Spleen (tissue), 11 donors: ENCODE data around the gene SLC25A13. TPM values are rescaled to one million over a fixed set of nuclear protein-coding genes. Genes with fewer than 3 reads are reported as not detected.

Experiments
- DNase-seq: peaks from one replicate; pipeline ENCODE4 v3.0.0-alpha.2; 2020
- H3K27ac ChIP-seq, 8 donors: fragments of 200-600 bp; sonication (generic) in 7 of 8; 1 replicate in 4 of 8; 2 replicates in 4 of 8; pipeline versions ENCODE4 v1.5.0 to v1.8.0; 2016 to 2021; ENCODE audit warnings: inconsistent platforms in 4 of 8, mild to moderate bottlenecking in 4 of 8, moderate library complexity in 1 of 8
- H3K27me3 ChIP-seq, 7 donors: fragments of 200-600 bp; sonication (generic) in 6 of 7; replicated peaks in 1 of 7; 1 replicate in 4 of 7; 2 replicates in 3 of 7; pipeline versions ENCODE4 v1.5.0 to v1.8.0; 2016 to 2021; ENCODE audit warnings: inconsistent platforms in 3 of 7, mild to moderate bottlenecking in 1 of 7
- H3K36me3 ChIP-seq, 6 donors: fragments of 200-600 bp; sonication (generic) in 5 of 6; 1 replicate in 4 of 6; 2 replicates in 2 of 6; pipeline versions ENCODE4 v1.5.0 to v1.8.0; 2016 to 2021; ENCODE audit warnings: inconsistent platforms in 2 of 6
- H3K4me1 ChIP-seq, 6 donors: fragments of 200-600 bp; sonication (generic) in 5 of 6; 1 replicate in 3 of 6; 2 replicates in 3 of 6; pipeline versions ENCODE4 v1.5.0 to v1.8.0; 2016 to 2021; ENCODE audit warnings: inconsistent platforms in 3 of 6
- H3K4me3 ChIP-seq, 8 donors: fragments of 200-600 bp; sonication (generic) in 7 of 8; 1 replicate in 4 of 8; 2 replicates in 4 of 8; pipeline versions ENCODE4 v1.5.0 to v1.8.0; 2016 to 2021; ENCODE audit warnings: inconsistent platforms in 4 of 8, mild to moderate bottlenecking in 4 of 8, moderate library complexity in 2 of 8
- H3K9me3 ChIP-seq, 8 donors: fragments of 200-600 bp; sonication (generic) in 7 of 8; 1 replicate in 4 of 8; 2 replicates in 4 of 8; pipeline versions ENCODE4 v1.5.0 to v1.8.0; 2016 to 2021; ENCODE audit warnings: inconsistent platforms in 4 of 8
- POLR2A ChIP-seq, 3 donors: fragments of 450-650 bp; IDR thresholded peaks; one replicate each; pipeline ENCODE4 v1.5.1; 2017; ENCODE audit warnings: antibody characterized with exemption in 3 of 3, mild to moderate bottlenecking in 1 of 3
- POLR2AphosphoS5 ChIP-seq, 3 donors: sonication (generic); formaldehyde crosslinking; IDR thresholded peaks; one replicate each; pipeline ENCODE4 v1.5.1; 2017; ENCODE audit warnings: antibody characterized with exemption in 3 of 3
- WGBS, 5 donors: extraction: QIAGEN DNeasy Blood & Tissue Kit in 3 of 5; methylation state at CpG; one replicate each; pipeline versions ENCODE4 v1.1.5 to v1.1.7; 2013 to 2018; 5-methylcytosine and 5-hydroxymethylcytosine counted together
- intact Hi-C: fragments of 100-400 bp; cut with DNase I; formaldehyde crosslinking; loops from one replicate; pipeline ENCODE4 v1.15.0; 2023; ENCODE audit warnings: low total_unique reads
- polyA plus RNA-seq, 3 donors: library from polyadenylated mRNA; stranded (reverse); fragments of 200-250 nt; gene quantifications; one replicate each; pipeline ENCODE4 v1.2.1, GENCODE V29; 2013
- total RNA-seq, 7 donors: library from RNA; depleted of rRNA in 3 of 7; stranded (reverse); fragments of >200 nt in 3 of 7; fragmentation: NEBNext Ultra II Directional in 4 of 7; extraction: Animal tissue kit (Norgen Biotek cat#: 25700) in 4 of 7; gene quantifications; one replicate each; pipeline versions ENCODE4 v1.1.0 to v1.2.1, GENCODE V29; 2016 to 2021
- TF ChIP-seq, protein P1 (sequence below), 11 experiments: fragments of 200-600 bp in 7 of 11; fragments of 450-650 bp in 4 of 11; sonication (generic) in 4 of 11; IDR thresholded peaks in 8 of 11; conservative IDR thresholded peaks in 3 of 11; 1 replicate in 7 of 11; 2 replicates in 4 of 11; pipeline versions ENCODE4 v1.4.0 to v1.8.0; 2016 to 2021; ENCODE audit warnings: antibody characterized with exemption in 11 of 11, inconsistent platforms in 4 of 11, mild to moderate bottlenecking in 1 of 11
- donor health status: healthy with polysubstance abuse.
- donor health status: DM: no; HTN: no; CAD: no; lungs with moderate emphysema.
- donor health status: DM: no; HTN: no; CAD: no.
- donor health status: Bipolar disorder and iron deficiency.
- donor health status: healthy.
- donor health status: DM: no; HTN: no; CAD: no.
- donor health status: DM: yes; HTN: yes; CAD: no.

SLC25A13 gene
- total and polyA plus RNA-seq, 10 donors, result 6.3 to 44.4 (median 25.9) TPM

GRCh38 chr7:96152706-96153105 lies 169.2 kb downstream of the SLC25A13 start:
- no peak for DNase-seq
- intact Hi-C loops, result no loop called here
- no peaks in the 10 kb centered on the region for H3K9me3 ChIP-seq
- no peak overlapping the region for H3K27ac ChIP-seq
- TF ChIP-seq, protein P1, sequence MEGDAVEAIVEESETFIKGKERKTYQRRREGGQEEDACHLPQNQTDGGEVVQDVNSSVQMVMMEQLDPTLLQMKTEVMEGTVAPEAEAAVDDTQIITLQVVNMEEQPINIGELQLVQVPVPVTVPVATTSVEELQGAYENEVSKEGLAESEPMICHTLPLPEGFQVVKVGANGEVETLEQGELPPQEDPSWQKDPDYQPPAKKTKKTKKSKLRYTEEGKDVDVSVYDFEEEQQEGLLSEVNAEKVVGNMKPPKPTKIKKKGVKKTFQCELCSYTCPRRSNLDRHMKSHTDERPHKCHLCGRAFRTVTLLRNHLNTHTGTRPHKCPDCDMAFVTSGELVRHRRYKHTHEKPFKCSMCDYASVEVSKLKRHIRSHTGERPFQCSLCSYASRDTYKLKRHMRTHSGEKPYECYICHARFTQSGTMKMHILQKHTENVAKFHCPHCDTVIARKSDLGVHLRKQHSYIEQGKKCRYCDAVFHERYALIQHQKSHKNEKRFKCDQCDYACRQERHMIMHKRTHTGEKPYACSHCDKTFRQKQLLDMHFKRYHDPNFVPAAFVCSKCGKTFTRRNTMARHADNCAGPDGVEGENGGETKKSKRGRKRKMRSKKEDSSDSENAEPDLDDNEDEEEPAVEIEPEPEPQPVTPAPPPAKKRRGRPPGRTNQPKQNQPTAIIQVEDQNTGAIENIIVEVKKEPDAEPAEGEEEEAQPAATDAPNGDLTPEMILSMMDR (IDR thresholded peaks at IDR 0.05 in 8 of 11, conservative IDR thresholded peaks at IDR 0.05 in 3 of 11), result no peak
- TF ChIP-seq POLR2A (IDR thresholded peaks at IDR 0.05) (no peak), POLR2AphosphoS5 (IDR thresholded peaks at IDR 0.05) (no peak)
- no peak overlapping the region for H3K4me3 ChIP-seq
- no peaks in the 10 kb centered on the region for H3K27me3 ChIP-seq
- peaks cover 0 to 83% (median 4%) of the 10 kb centered on the region in 6 donors for H3K36me3 ChIP-seq
- no peaks in the 10 kb centered on the region for H3K4me1 ChIP-seq
- WGBS, 5 donors, result 93 to 97% (median 96%) methylated on average over 5 of the region's 5 CpGs

GRCh38 chr7:96151889-96152288 lies 170.0 kb downstream of the SLC25A13 start:
- no peaks in the 10 kb centered on the region for H3K4me1 ChIP-seq
- H3K9me3 ChIP-seq, result no peaks in the 10 kb centered on the region
- no peak overlapping the region for H3K27ac ChIP-seq
- no peaks in the 10 kb centered on the region for H3K27me3 ChIP-seq
- 93 to 99% (median 96%) methylated on average over 3 of the region's 3 CpGs for WGBS, 5 donors
- no peak overlapping the region for H3K4me3 ChIP-seq
- TF ChIP-seq POLR2AphosphoS5 (IDR thresholded peaks at IDR 0.05) (no peak), POLR2A (IDR thresholded peaks at IDR 0.05) (no peak)
- TF ChIP-seq, protein P1 (IDR thresholded peaks at IDR 0.05 in 8 of 11, conservative IDR thresholded peaks at IDR 0.05 in 3 of 11), result no peak
- DNase-seq, result no peak
- H3K36me3 ChIP-seq, result peaks cover 0 to 83% (median 4%) of the 10 kb centered on the region in 6 donors
- intact Hi-C loops, result no loop called here

GRCh38 chr7:96144260-96144526 lies 177.7 kb downstream of the SLC25A13 start:
- TF ChIP-seq, protein P1 (IDR thresholded peaks at IDR 0.05 in 8 of 11, conservative IDR thresholded peaks at IDR 0.05 in 3 of 11), result no peak
- TF ChIP-seq POLR2AphosphoS5 (IDR thresholded peaks at IDR 0.05) (no peak), POLR2A (IDR thresholded peaks at IDR 0.05) (no peak)

GRCh38 chr7:96143495-96144259 lies 178.2 kb downstream of the SLC25A13 start:
- WGBS, 5 donors, result 93 to 100% (median 96%) methylated on average over 1 of the region's 1 CpG
- H3K36me3 ChIP-seq, result peaks cover 0 to 80% (median 17%) of the 10 kb centered on the region in 6 donors
- intact Hi-C loops, result no loop called here

More at GRCh38 chr7:96144260-96144526, 177.7 kb downstream of the SLC25A13 start:
- DNase-seq, result no peak
- H3K27me3 ChIP-seq, result no peaks in the 10 kb centered on the region
- intact Hi-C loops, result no loop called here
- H3K36me3 ChIP-seq, result peaks cover 0 to 84% (median 17%) of the 10 kb centered on the region in 6 donors
- H3K9me3 ChIP-seq, result no peaks in the 10 kb centered on the region
- H3K4me1 ChIP-seq, result no peaks in the 10 kb centered on the region
- no peak overlapping the region for H3K4me3 ChIP-seq
- H3K27ac ChIP-seq, result no peak overlapping the region
- 61 to 81% (median 74%) methylated on average over 1 of the region's 1 CpG for WGBS, 5 donors

More at GRCh38 chr7:96143495-96144259, 178.2 kb downstream of the SLC25A13 start:
- TF ChIP-seq POLR2A (IDR thresholded peaks at IDR 0.05), result no peak
- TF ChIP-seq POLR2AphosphoS5 (IDR thresholded peaks at IDR 0.05), result no peak
- TF ChIP-seq, protein P1 (IDR thresholded peaks at IDR 0.05 in 8 of 11, conservative IDR thresholded peaks at IDR 0.05 in 3 of 11), result no peak
- Histone ChIP-seq H3K27me3 (no peaks in the 10 kb centered on the region), H3K9me3 (no peaks in the 10 kb centered on the region), H3K27ac (no peak overlapping the region), H3K4me1 (no peaks in the 10 kb centered on the region), H3K4me3 (no peak overlapping the region)
- DNase-seq, result no peak
